Trophoblast cell (in vitro differentiated cells and primary cell): ENCODE measurements around the gene TPD52L2.

Source experiments
- DNase-seq, 2 donors: peaks; one replicate each; pipeline ENCODE4 v3.0.0-alpha.2; 2016
- H2AFZ ChIP-seq: 2 replicates; pipeline ENCODE4 v1.6.1; 2013; ENCODE audit warnings: low read length, moderate library complexity, mild to moderate bottlenecking; ENCODE audit not compliant: insufficient read depth, poor library complexity
- H2AK5ac ChIP-seq: 2 replicates; pipeline ENCODE4 v1.6.1; 2013; ENCODE audit warnings: mild to moderate bottlenecking, low read length
- H2BK120ac ChIP-seq: 2 replicates; pipeline ENCODE4 v1.6.1; 2013; ENCODE audit warnings: low read length, mild to moderate bottlenecking, moderate library complexity; ENCODE audit not compliant: insufficient read depth, poor library complexity
- H2BK12ac ChIP-seq: 2 replicates; pipeline ENCODE4 v1.6.1; 2013; ENCODE audit warnings: mild to moderate bottlenecking, low read length, moderate library complexity
- H2BK5ac ChIP-seq: 2 replicates; pipeline ENCODE4 v1.6.1; 2013; ENCODE audit warnings: low read length, low read depth, moderate library complexity, mild to moderate bottlenecking; ENCODE audit not compliant: poor library complexity
- H3K14ac ChIP-seq: 2 replicates; pipeline ENCODE4 v1.6.1; 2013; ENCODE audit warnings: mild to moderate bottlenecking, low read length
- H3K18ac ChIP-seq: 2 replicates; pipeline ENCODE4 v1.6.1; 2013; ENCODE audit warnings: mild to moderate bottlenecking, low read length
- H3K23ac ChIP-seq: 2 replicates; pipeline ENCODE4 v1.6.1; 2013; ENCODE audit warnings: low read length
- H3K27ac ChIP-seq: 2 replicates; pipeline ENCODE4 v1.5.1; 2013; ENCODE audit warnings: low read depth, mild to moderate bottlenecking, inconsistent platforms, low read length, moderate library complexity
- H3K27me3 ChIP-seq: 2 replicates; pipeline ENCODE4 v1.6.1; 2013; ENCODE audit warnings: inconsistent platforms, mild to moderate bottlenecking, low read length, moderate library complexity; ENCODE audit not compliant: insufficient read depth
- H3K36me3 ChIP-seq, 2 experiments: 1 replicate in 1 of 2; 2 replicates in 1 of 2; pipeline ENCODE4 v1.6.1; 2013; ENCODE audit warnings: low read length in 2 of 2, mild to moderate bottlenecking in 2 of 2, moderate library complexity in 1 of 2; ENCODE audit not compliant: insufficient read depth in 2 of 2, control insufficient read depth in 1 of 2
- H3K4ac ChIP-seq: 2 replicates; pipeline ENCODE4 v1.6.1; 2013; ENCODE audit warnings: low read depth, mild to moderate bottlenecking, low read length, moderate library complexity
- H3K4me1 ChIP-seq, 2 experiments: 1 replicate in 1 of 2; 2 replicates in 1 of 2; pipeline ENCODE4 v1.6.1; 2013; ENCODE audit warnings: low read length in 2 of 2, mild to moderate bottlenecking in 2 of 2, moderate library complexity in 1 of 2; ENCODE audit not compliant: insufficient read depth in 2 of 2, control insufficient read depth in 1 of 2
- H3K4me2 ChIP-seq: 2 replicates; pipeline ENCODE4 v1.6.1; 2013; ENCODE audit warnings: inconsistent platforms, mild to moderate bottlenecking, low read length, moderate library complexity
- H3K4me3 ChIP-seq: 2 replicates; pipeline ENCODE4 v1.5.1; 2013; ENCODE audit warnings: mild to moderate bottlenecking, low read depth, low read length, inconsistent platforms
- H3K79me1 ChIP-seq: one replicate; pipeline ENCODE4 v1.6.1; 2013; ENCODE audit warnings: low read length
- H3K79me2 ChIP-seq: 2 replicates; pipeline ENCODE4 v1.6.1; 2013; ENCODE audit warnings: low read length, mild to moderate bottlenecking; ENCODE audit not compliant: control insufficient read depth, insufficient read depth, poor library complexity
- H3K9ac ChIP-seq: 2 replicates; pipeline ENCODE4 v1.6.1; 2013; ENCODE audit warnings: mild to moderate bottlenecking, low read length
- H3K9me3 ChIP-seq: 2 replicates; pipeline ENCODE4 v1.6.1; 2013; ENCODE audit warnings: low read depth, mild to moderate bottlenecking, control low read depth, inconsistent platforms, low read length; ENCODE audit not compliant: insufficient read depth
- H4K12ac ChIP-seq: 2 replicates; pipeline ENCODE4 v1.6.1; 2013; ENCODE audit warnings: low read depth, mild to moderate bottlenecking, low read length, moderate library complexity
- H4K8ac ChIP-seq: 2 replicates; pipeline ENCODE4 v1.6.1; 2013; ENCODE audit warnings: low read depth, mild to moderate bottlenecking, low read length, moderate library complexity
- H4K91ac ChIP-seq: one replicate; pipeline ENCODE4 v1.6.1; 2013; ENCODE audit warnings: low read depth, mild to moderate bottlenecking, low read length, moderate library complexity
- WGBS: extraction: QIAGEN DNeasy Blood & Tissue Kit; methylation state at CpG from one replicate; pipeline ENCODE4 v1.1.7; 2013; ENCODE audit warnings: missing lambda C conversion rate; ENCODE audit not compliant: insufficient read length, insufficient coverage; ENCODE audit errors: extremely low coverage; 5-methylcytosine and 5-hydroxymethylcytosine counted together

Gene TPD52L2

DNA sequence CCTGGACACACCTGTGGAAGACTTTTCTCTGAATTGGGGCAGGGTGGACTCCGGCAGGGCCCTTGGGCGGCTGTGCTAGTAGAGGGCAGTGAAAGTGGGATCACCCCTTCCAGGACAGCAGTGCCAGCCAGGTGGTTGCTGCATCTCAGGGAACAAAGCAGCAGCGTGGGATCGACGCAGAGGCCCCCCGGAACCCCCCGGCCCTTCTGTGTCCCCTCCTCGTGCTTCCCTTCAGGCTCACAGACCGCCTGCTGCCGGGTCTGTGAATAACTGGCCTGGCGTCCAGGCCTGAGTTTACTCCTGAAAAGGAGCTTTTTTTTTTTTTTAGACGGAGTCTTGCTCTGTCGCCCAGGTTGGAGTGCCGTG, 21.0 kb downstream of the TPD52L2 start:
- Histone ChIP-seq H2AFZ (no peak overlapping the region), H4K91ac (no peak overlapping the region), H3K36me3 (peaks cover 86 to 88% of the 10 kb centered on the region in 2 experiments), H3K14ac (no peak overlapping the region), H3K9me3 (no peaks in the 10 kb centered on the region), H3K18ac (no peak overlapping the region), H2AK5ac (no peak overlapping the region), H3K9ac (no peak overlapping the region), H3K23ac (no peak overlapping the region), H3K27me3 (no peaks in the 10 kb centered on the region), H3K79me1 (no peaks in the 10 kb centered on the region), H3K4ac (no peak overlapping the region), H3K4me3 (no peak overlapping the region), H3K79me2 (no peaks in the 10 kb centered on the region), H4K12ac (no peak overlapping the region), H3K27ac (no peak overlapping the region), H3K4me1 (peaks cover 0 to 6% of the 10 kb centered on the region in 2 experiments), H2BK5ac (no peak overlapping the region), H4K8ac (no peak overlapping the region), H3K4me2 (no peak overlapping the region), H2BK12ac (no peak overlapping the region), H2BK120ac (no peak overlapping the region)
- no CpG with 5 or more reads among the region's 14 CpGs for WGBS
- no peak for DNase-seq

DNA sequence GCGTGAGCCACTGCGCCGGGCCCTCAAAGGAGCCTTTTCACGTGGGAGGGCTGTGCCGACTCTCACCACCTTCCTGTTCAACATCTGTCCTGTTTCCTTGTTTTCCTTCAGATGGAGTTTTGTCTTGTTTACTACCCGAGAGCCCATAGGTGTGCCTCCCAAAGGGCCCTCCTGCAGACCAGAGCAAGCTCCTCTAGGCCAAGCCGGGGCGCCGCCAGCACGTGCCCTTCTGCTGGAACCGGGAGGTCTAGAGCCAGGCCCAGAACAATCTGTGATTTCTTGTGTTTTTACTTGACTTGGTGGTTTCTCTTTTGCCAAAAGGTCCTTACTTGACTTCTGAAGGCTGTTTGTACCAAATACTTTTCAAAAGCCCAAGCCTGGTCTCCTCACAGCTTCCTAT, 21.9 kb downstream of the TPD52L2 start:
- Histone ChIP-seq H2BK120ac (no peak overlapping the region), H4K12ac (no peak overlapping the region), H3K4me1 (peaks cover 0 to 6% of the 10 kb centered on the region in 2 experiments), H3K4me3 (no peak overlapping the region), H3K27ac (no peak overlapping the region), H3K9ac (no peak overlapping the region), H3K79me1 (no peaks in the 10 kb centered on the region), H3K36me3 (peaks cover 85 to 88% of the 10 kb centered on the region in 2 experiments), H2AFZ (no peak overlapping the region), H2AK5ac (no peak overlapping the region), H2BK12ac (no peak overlapping the region), H3K4ac (no peak overlapping the region), H4K8ac (no peak overlapping the region), H3K18ac (no peak overlapping the region), H3K79me2 (no peaks in the 10 kb centered on the region), H3K14ac (no peak overlapping the region), H3K9me3 (no peaks in the 10 kb centered on the region), H3K27me3 (no peaks in the 10 kb centered on the region), H4K91ac (no peak overlapping the region), H3K23ac (no peak overlapping the region), H3K4me2 (no peak overlapping the region), H2BK5ac (no peak overlapping the region)
- no peak for DNase-seq
- no CpG with 5 or more reads among the region's 11 CpGs for WGBS

DNA sequence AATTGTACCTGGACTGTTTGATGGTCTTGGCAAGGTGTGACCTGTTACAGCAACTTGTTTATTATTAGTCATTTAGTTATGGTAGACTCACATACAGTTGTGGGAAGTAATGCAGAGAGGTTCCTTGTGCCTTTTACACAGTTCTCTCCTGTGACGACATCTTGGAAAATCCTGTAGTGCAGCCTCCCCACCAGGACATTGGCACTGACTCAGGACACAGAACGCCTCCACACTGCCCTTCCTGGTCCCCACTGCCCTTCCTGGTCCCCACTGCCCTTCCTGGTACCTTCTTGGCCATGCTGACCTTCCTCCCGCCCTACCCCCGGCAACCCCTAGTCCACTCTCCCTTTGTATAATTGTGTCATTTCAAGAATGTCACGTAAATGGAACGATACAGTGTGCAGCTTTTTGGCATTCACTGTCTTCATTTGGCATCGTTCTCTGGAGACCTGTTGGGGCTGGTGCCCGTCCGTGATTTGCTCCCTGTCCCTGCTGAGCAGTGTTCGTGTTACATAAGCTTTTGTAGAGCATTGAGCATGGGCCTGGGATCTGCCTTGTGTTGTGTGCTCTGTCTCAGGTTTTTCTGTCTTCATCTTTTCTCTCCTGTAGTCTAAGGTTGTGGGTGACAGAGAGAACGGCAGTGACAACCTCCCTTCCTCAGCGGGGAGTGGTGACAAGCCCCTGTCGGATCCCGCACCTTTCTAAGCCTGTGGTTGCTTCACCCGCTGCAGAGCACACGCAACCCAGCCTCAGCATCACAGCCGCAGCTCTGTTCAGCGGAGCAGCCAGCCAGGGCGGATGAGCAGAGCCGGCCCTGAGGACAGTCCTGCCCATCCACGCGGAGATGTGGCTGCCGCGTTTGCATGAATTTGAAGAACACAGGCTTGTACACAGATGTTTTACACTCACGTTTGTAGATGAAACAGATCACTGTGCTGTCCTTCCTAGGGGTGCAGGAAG, 24.5 kb downstream of the TPD52L2 start:
- H2AK5ac ChIP-seq = no peak overlapping the region
- H4K8ac ChIP-seq = no peak overlapping the region
- H3K9ac ChIP-seq = no peak overlapping the region
- peaks cover 4 to 10% of the 10 kb centered on the region in 2 experiments for H3K4me1 ChIP-seq
- no peak overlapping the region for H3K4me3 ChIP-seq
- no peak overlapping the region for H2AFZ ChIP-seq
- DNase-seq = peak; percentile 38 to 56
- no peak overlapping the region for H4K12ac ChIP-seq
- no CpG with 5 or more reads among the region's 25 CpGs for WGBS
- no peak overlapping the region for H2BK12ac ChIP-seq
- no peaks in the 10 kb centered on the region for H3K79me1 ChIP-seq
- no peak overlapping the region for H3K18ac ChIP-seq
- H3K4ac ChIP-seq = no peak overlapping the region
- peaks cover 62 to 66% of the 10 kb centered on the region in 2 experiments for H3K36me3 ChIP-seq
- H4K91ac ChIP-seq = no peak overlapping the region
- H3K79me2 ChIP-seq = no peaks in the 10 kb centered on the region
- H2BK120ac ChIP-seq = no peak overlapping the region
- H3K23ac ChIP-seq = no peak overlapping the region
- H2BK5ac ChIP-seq = no peak overlapping the region
- H3K27me3 ChIP-seq = no peaks in the 10 kb centered on the region
- H3K4me2 ChIP-seq = no peak overlapping the region
- no peak overlapping the region for H3K14ac ChIP-seq
- no peaks in the 10 kb centered on the region for H3K9me3 ChIP-seq
- no peak overlapping the region for H3K27ac ChIP-seq

DNA sequence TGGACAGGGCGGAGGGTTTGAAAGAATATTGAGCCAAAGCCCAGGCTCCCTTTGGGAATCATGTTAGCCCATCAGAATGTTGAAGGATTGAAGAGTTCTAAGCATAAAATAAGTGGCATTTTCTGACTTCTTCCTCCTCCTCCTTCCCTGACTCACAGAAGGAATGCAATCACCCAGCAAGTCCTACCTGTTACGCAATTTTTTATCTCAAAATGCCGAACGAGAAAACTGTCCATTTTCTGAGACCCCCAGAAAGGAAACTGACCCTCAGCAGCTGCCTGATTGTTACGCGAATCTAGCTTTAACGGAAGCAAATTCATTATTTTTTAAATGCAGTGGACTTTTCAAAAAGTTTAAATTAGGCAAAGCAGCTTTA, 25.1 kb downstream of the TPD52L2 start:
- H2BK12ac ChIP-seq = no peak overlapping the region
- H3K18ac ChIP-seq = no peak overlapping the region
- H3K79me2 ChIP-seq = no peaks in the 10 kb centered on the region
- no peak overlapping the region for H2AK5ac ChIP-seq
- no peak overlapping the region for H3K4me3 ChIP-seq
- H3K9me3 ChIP-seq = no peaks in the 10 kb centered on the region
- no peak overlapping the region for H3K4ac ChIP-seq
- H3K27ac ChIP-seq = no peak overlapping the region
- H4K91ac ChIP-seq = no peak overlapping the region
- WGBS = no CpG with 5 or more reads among the region's 7 CpGs
- no peak overlapping the region for H4K12ac ChIP-seq
- H2BK120ac ChIP-seq = no peak overlapping the region
- H3K36me3 ChIP-seq = peaks cover 55 to 59% of the 10 kb centered on the region in 2 experiments
- no peaks in the 10 kb centered on the region for H3K27me3 ChIP-seq
- no peak overlapping the region for H4K8ac ChIP-seq
- H3K4me1 ChIP-seq = peaks cover 4 to 10% of the 10 kb centered on the region in 2 experiments
- no peak overlapping the region for H3K4me2 ChIP-seq
- H2BK5ac ChIP-seq = no peak overlapping the region
- no peak overlapping the region for H2AFZ ChIP-seq
- no peak overlapping the region for H3K9ac ChIP-seq
- DNase-seq = peak in 1 of 2 donors; percentile 63
- no peaks in the 10 kb centered on the region for H3K79me1 ChIP-seq
- no peak overlapping the region for H3K23ac ChIP-seq
- no peak overlapping the region for H3K14ac ChIP-seq
